ENCODE data around the gene ZNF783. TPM values are rescaled to one million over a fixed set of nuclear protein-coding genes. Genes with fewer than 3 reads are reported as not detected.

ZNF783 gene
- total RNA-seq: 1 to 10 TPM; 5.5 to 8.9 TPM

DNA sequence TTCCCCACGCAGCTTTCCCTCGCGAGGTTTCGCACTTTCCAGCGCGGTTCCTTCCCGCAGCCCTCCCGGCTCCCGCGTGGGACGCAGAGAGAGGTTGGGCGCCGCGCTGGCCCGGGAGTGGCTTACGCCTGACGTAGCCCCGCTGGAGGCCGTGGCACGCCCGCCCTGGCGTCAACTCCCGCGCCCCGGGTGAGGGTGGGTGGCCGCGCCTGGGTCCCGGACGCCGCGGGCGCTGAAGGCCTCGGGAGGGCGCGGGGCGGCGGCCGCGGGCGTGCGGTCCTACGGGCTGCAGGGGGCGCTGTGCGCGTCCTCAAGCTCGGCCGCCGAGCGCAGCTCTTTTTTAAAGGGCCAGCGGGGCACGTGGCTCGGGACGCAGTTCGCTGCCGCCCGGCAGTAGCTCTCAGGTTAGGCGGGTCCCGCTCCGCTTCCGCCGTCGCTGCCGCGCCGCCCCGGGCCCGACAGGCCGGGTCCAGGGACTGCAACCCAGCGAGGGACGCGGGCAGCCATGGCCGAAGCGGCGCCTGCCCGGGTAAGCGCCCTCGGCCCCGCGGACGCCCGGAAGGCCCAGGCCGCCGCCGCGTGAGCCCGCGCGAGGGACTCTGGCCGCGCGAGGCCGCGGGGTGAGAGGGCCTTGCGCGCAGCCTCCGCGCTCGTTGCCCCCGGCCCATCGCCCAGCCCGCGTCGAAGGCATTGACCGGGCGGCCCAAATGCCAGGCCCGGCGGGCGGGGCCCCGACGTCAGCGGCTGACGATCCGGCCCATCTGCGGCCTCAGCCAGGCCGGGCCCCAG is at the start of gene ZNF783:
Gene ZNF783, plus strand, starts transcription at position 368 of the 789 bp plus-strand sequence. Its CDS starts 138 bp downstream, at position 506.
- peaks cover 5% of the 10 kb centered on the region for H3K4me1 ChIP-seq
- no peaks in the 10 kb centered on the region for H3K36me3 ChIP-seq
- TF ChIP-seq, protein P1, sequence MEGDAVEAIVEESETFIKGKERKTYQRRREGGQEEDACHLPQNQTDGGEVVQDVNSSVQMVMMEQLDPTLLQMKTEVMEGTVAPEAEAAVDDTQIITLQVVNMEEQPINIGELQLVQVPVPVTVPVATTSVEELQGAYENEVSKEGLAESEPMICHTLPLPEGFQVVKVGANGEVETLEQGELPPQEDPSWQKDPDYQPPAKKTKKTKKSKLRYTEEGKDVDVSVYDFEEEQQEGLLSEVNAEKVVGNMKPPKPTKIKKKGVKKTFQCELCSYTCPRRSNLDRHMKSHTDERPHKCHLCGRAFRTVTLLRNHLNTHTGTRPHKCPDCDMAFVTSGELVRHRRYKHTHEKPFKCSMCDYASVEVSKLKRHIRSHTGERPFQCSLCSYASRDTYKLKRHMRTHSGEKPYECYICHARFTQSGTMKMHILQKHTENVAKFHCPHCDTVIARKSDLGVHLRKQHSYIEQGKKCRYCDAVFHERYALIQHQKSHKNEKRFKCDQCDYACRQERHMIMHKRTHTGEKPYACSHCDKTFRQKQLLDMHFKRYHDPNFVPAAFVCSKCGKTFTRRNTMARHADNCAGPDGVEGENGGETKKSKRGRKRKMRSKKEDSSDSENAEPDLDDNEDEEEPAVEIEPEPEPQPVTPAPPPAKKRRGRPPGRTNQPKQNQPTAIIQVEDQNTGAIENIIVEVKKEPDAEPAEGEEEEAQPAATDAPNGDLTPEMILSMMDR (IDR thresholded peaks at IDR 0.05): peak; percentile 88
- H3K4me3 ChIP-seq: peak within 1 kb of the TSS; percentile 49
- H3K9ac ChIP-seq (ENCODE audit: low read depth in 2 of 2, low read length in 2 of 2): peak within 1 kb of the TSS; percentile 60 to 95
- intact Hi-C loops (cut with DNase I): no loop called here
- peak within 1 kb of the TSS; percentile 79 for H3K27ac ChIP-seq
- H3K27me3 ChIP-seq: no peaks in the 10 kb centered on the region
- DNase-seq: peak; percentile 85
- no peaks in the 10 kb centered on the region for H3K9me3 ChIP-seq

DNA sequence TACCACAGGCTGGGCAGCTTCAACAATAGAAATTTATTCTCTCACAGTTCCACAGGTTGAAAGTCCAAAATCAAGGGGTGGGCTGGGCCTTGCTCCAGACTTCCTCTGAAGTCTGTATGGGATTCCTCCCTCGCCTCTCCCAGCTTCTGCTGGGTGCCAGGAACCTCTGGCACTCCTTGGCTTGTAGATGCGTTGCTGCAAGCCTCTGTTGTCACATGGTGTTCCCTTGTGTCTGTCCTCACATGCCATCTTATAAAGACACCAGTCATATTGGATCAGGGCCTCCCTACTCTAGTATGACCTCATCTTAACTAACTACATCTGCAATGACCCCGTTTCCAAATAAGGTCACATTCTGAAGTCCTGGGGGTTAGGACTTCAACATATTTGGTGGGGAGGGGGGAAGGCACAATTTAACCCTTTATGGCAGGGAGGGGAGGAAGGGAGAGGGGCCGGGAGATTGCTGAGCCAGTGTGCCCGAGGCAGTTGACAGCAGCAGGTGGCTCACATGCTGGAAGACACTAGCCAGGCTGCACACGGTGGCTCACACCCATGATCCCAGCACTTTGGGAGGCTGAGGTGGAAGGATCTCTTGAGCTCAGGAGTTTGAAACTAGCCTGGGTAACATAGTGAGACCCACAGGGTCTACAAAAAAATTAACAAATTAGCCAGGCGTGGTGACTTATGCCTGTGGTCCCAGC is 47.8 kb upstream of the ZNF783 start:
- Histone ChIP-seq H3K4me1 (no peaks in the 10 kb centered on the region), H3K36me3 (peaks cover 29% of the 10 kb centered on the region), H3K27me3 (no peaks in the 10 kb centered on the region), H3K27ac (no peak overlapping the region), H3K9ac (ENCODE audit: low read depth in 2 of 2, low read length in 2 of 2) (no peak overlapping the region), H3K4me3 (no peak overlapping the region), H3K9me3 (no peaks in the 10 kb centered on the region)
- intact Hi-C loops (cut with DNase I): no loop called here
- no peak for DNase-seq
- TF ChIP-seq, protein P1 (IDR thresholded peaks at IDR 0.05): no peak

DNA sequence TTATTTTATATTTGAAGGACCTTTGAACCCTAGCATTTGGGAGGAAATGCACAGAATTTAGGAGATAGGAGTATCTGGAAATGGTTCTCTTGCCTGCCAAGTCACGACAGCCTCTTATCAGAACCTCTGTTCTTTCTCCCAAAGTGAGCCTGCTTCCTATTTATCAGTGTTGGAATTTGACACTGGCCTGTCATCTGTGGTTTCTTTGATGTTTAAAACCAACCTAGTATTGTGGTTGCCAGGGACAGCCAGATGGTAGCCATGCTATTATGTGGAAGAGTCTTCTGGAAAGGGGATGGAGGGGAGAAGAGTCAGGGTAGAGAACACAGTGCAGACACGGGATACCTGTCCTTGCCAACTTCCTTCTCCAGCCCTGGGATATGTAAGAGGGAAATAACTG is 45.6 kb upstream of the ZNF783 start:
- Histone ChIP-seq H3K27me3 (no peaks in the 10 kb centered on the region), H3K9me3 (no peaks in the 10 kb centered on the region), H3K4me1 (no peaks in the 10 kb centered on the region), H3K27ac (no peak overlapping the region), H3K36me3 (peaks cover 16% of the 10 kb centered on the region), H3K4me3 (no peak overlapping the region), H3K9ac (ENCODE audit: low read depth in 2 of 2, low read length in 2 of 2) (no peak overlapping the region)
- TF ChIP-seq, protein P1 (IDR thresholded peaks at IDR 0.05): no peak
- no peak for DNase-seq
- intact Hi-C loops (cut with DNase I): no loop called here

DNA sequence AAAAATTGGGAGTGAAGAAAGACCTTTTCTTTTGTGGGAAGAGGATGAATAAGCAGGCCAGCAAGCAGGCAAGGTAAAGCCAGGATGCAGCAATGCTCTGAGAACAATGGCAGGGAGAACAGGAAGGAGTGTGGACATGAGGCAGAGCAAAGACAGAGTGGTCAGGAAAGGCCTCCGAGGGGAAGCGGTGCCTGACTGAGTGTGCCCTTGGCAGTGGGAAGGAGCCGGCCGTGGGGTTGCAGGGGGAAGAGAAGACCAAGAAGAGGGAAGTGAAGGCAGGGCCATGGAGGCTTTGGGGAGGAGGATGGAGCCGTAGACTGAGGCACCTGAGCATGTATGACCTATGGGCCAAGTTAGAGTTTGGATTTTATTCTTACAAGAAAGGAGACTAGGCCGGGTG is 44.4 kb upstream of the ZNF783 start:
- Histone ChIP-seq H3K9me3 (no peaks in the 10 kb centered on the region), H3K4me3 (no peak overlapping the region), H3K27me3 (no peaks in the 10 kb centered on the region), H3K4me1 (no peaks in the 10 kb centered on the region), H3K27ac (no peak overlapping the region), H3K9ac (ENCODE audit: low read depth in 2 of 2, low read length in 2 of 2) (no peak overlapping the region), H3K36me3 (peaks cover 9% of the 10 kb centered on the region)
- TF ChIP-seq, protein P1 (IDR thresholded peaks at IDR 0.05): no peak
- intact Hi-C loops (cut with DNase I): no loop called here
- no peak for DNase-seq

DNA sequence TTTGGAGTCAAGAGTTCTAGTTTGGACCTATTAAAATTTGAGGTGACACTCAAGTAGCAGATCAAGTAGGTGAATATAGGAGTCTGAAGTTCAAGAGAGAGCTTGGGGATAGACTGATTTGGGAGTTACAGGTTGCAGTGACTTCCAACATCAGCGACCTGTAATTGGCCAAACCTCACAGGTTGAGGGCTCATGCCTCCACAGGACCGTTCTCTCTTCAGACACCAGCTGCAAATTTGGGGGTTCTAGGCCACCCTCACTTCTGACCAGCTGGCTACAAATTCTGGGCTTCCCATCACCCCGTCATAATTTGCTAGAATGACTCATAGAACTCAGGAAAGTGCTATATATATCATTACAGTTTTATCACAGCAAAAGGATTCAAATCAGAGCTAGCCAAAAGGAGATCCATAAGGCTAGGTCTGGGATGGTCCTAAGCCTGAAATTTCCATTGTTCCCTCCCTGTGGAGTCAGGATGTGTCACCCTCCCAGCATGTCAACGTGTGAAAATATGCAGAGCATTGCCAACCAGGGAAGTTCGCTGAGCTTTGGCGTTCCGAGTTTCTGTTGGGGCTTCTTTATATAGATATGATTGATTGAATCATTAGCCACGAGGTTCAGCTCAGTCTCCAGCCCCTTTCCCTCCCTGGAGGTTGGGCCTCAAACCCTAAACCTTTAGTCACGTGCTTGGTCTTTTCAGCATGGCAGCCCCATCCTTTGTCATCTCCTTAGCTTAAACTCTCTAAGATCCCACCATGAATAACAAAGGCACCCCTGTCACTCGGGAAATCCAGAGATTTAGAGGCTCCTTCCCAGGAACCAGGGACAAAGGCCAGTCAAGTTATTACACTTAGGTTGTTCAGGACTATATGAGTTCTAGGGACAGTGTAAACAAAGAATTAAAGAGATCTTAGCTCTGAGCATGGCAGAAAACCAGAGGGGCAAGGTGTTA is 43.3 kb upstream of the ZNF783 start:
- no peaks in the 10 kb centered on the region for H3K4me1 ChIP-seq
- H3K27ac ChIP-seq: no peak overlapping the region
- intact Hi-C loops (cut with DNase I): no loop called here
- H3K4me3 ChIP-seq: no peak overlapping the region
- H3K36me3 ChIP-seq: peaks cover 8% of the 10 kb centered on the region
- no peak for DNase-seq
- H3K9me3 ChIP-seq: no peaks in the 10 kb centered on the region
- no peaks in the 10 kb centered on the region for H3K27me3 ChIP-seq
- TF ChIP-seq, protein P1 (IDR thresholded peaks at IDR 0.05): no peak
- no peak overlapping the region for H3K9ac ChIP-seq (ENCODE audit: low read depth in 2 of 2, low read length in 2 of 2)

Data from colonic mucosa (tissue), 4 donors.